ENCODE data around the gene XYLT1. TPM values are rescaled to one million over a fixed set of nuclear protein-coding genes. Genes with fewer than 3 reads are reported as not detected.

The XYLT1 gene

DNA sequence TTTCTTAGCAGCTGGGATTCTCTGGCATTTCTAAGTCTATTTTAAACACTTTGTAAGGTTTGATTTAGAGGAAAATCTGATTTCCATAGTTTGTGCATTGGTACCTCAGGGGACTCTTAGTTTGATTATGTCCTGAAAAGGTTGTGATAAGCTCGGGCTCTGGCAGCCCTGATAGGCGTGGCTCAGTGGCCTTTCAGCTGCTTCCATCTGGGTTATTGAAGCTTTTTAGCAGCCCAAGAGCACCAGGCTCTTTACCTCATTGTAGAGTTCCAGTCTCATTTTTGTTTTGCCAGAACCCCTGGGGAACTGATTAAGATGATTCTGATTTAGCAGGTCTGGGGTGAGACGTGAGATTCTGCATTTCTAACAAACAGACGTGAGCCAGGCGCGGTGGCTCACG is 412.3 kb downstream of the XYLT1 start:
- H4K91ac ChIP-seq (ENCODE audit: low read length) = no peak overlapping the region

DNA sequence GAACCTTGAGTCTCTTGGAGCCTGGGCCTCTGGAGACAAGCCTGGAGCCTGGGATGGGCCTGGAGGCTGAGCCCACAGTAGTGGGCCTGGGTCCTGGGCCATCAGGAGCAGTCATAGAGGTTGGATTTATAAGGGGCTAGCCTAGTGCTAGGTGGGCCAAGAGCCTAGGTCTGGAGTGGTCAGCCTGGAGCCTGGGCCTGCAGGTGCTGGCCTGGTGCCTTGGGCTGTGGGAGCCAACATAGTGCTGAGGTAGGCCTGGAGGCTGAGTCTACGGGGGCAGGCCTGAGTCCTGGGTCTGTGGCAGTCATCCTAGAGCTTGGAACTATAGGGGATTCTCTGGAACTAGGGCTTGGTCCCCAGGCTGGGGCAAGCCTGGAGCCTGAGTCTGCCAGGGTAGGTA is 414.1 kb downstream of the XYLT1 start:
- Histone ChIP-seq H3K9me3 (ENCODE audit: control insufficient read depth, low read length) (peaks cover 9% of the 10 kb centered on the region), H3K23ac (ENCODE audit: low read length in 2 of 2) (no peak overlapping the region)
- WGBS = 29% methylated on average over 1 of the region's 1 CpG

More for the DNA sequence above, 412.3 kb downstream of the XYLT1 start:
- no peaks in the 10 kb centered on the region for H3K27me3 ChIP-seq (ENCODE audit: control insufficient read depth in 1 of 2, insufficient read depth in 1 of 2, low read length in 2 of 2)
- H2AK5ac ChIP-seq (ENCODE audit: low read length, severe bottlenecking) = no peak overlapping the region
- H3K23ac ChIP-seq (ENCODE audit: low read length in 2 of 2) = no peak overlapping the region
- no peak overlapping the region for H3K27ac ChIP-seq (ENCODE audit: low read length, poor library complexity, severe bottlenecking)
- H3K14ac ChIP-seq (ENCODE audit: low read length in 2 of 2) = no peak overlapping the region
- no peak overlapping the region for H2BK5ac ChIP-seq (ENCODE audit: low read depth, low read length, poor library complexity, severe bottlenecking)
- no peak overlapping the region for H3K9ac ChIP-seq (ENCODE audit: low read length)
- peaks cover 2% of the 10 kb centered on the region for H3K4me1 ChIP-seq (ENCODE audit: control insufficient read depth, insufficient read depth, low read depth, low read length)
- no peak overlapping the region for H4K8ac ChIP-seq (ENCODE audit: low read length)
- no peaks in the 10 kb centered on the region for H3K36me3 ChIP-seq (ENCODE audit: control insufficient read depth in 1 of 2, insufficient read depth in 2 of 2, low read depth in 1 of 2, low read length in 2 of 2)
- no peaks in the 10 kb centered on the region for H3K79me1 ChIP-seq (replicated peaks; ENCODE audit: low read length, poor library complexity, severe bottlenecking)
- no peak overlapping the region for H2BK12ac ChIP-seq (ENCODE audit: low read length in 2 of 2)
- no peak overlapping the region for H2BK15ac ChIP-seq (ENCODE audit: low read depth, poor library complexity, severe bottlenecking)
- H3K4ac ChIP-seq (ENCODE audit: low read depth in 1 of 2, low read length in 2 of 2) = no peak overlapping the region
- H3K4me3 ChIP-seq (ENCODE audit: insufficient read depth in 1 of 2, low read depth in 1 of 2, low read length in 2 of 2) = no peak overlapping the region
- no peak overlapping the region for H2BK120ac ChIP-seq (ENCODE audit: low read depth, low read length)
- H3K9me3 ChIP-seq (ENCODE audit: control insufficient read depth, low read length) = peaks cover 2% of the 10 kb centered on the region
- no peak overlapping the region for H2AFZ ChIP-seq (ENCODE audit: low read depth, low read length)
- WGBS = 79% methylated on average over 7 of the region's 7 CpGs
- DNase-seq = no peak
- H3K4me2 ChIP-seq (ENCODE audit: low read length, poor library complexity, severe bottlenecking) = no peak overlapping the region
- H3K18ac ChIP-seq (ENCODE audit: low read depth in 1 of 2, low read length in 2 of 2) = no peak overlapping the region

DNA sequence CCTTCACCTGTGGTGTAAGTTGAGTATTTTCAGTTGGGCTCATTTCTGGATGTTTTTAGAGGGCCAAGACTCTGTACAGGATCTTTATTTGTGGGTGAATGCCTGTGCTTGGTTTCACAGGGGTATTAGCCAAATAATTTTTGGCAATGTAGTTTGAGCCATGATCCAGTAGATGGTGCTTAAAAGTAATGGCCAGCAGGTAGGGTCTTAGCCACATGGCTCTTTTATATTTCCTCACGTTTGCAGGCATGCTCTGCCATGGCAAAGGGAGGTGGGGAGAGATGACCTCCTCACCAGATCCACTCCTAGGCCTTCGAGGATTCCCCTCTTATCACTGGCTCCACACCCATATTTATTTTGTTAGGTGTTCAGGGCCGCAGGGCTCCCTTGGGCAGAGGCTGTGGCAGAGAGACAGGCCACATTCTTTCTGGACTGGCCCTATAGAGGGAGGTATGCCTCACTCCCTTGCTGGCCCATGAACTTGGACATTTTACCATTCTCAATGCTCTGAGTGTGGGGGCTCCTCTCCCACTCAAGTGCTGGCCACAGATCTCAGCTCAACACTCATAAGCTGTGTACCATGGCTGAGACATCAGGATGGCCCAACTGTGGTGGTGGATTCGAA is 417.1 kb downstream of the XYLT1 start:
- no peak overlapping the region for H3K23ac ChIP-seq (ENCODE audit: low read length in 2 of 2)
- H3K36me3 ChIP-seq (ENCODE audit: control insufficient read depth in 1 of 2, insufficient read depth in 2 of 2, low read depth in 1 of 2, low read length in 2 of 2) = no peaks in the 10 kb centered on the region
- H3K18ac ChIP-seq (ENCODE audit: low read depth in 1 of 2, low read length in 2 of 2) = no peak overlapping the region
- no peak overlapping the region for H3K4ac ChIP-seq (ENCODE audit: low read depth in 1 of 2, low read length in 2 of 2)
- H3K14ac ChIP-seq (ENCODE audit: low read length in 2 of 2) = no peak overlapping the region
- H2AK5ac ChIP-seq (ENCODE audit: low read length, severe bottlenecking) = no peak overlapping the region
- no peak overlapping the region for H2BK5ac ChIP-seq (ENCODE audit: low read depth, low read length, poor library complexity, severe bottlenecking)
- H4K91ac ChIP-seq (ENCODE audit: low read length) = no peak overlapping the region
- no peak overlapping the region for H2AFZ ChIP-seq (ENCODE audit: low read depth, low read length)
- no peak overlapping the region for H3K9ac ChIP-seq (ENCODE audit: low read length)
- peaks cover 13% of the 10 kb centered on the region for H3K9me3 ChIP-seq (ENCODE audit: control insufficient read depth, low read length)
- H2BK120ac ChIP-seq (ENCODE audit: low read depth, low read length) = no peak overlapping the region
- no peak overlapping the region for H4K8ac ChIP-seq (ENCODE audit: low read length)
- no peak for DNase-seq
- H3K27me3 ChIP-seq (ENCODE audit: control insufficient read depth in 1 of 2, insufficient read depth in 1 of 2, low read length in 2 of 2) = no peaks in the 10 kb centered on the region
- no peak overlapping the region for H3K27ac ChIP-seq (ENCODE audit: low read length, poor library complexity, severe bottlenecking)
- H3K4me1 ChIP-seq (ENCODE audit: control insufficient read depth, insufficient read depth, low read depth, low read length) = peaks cover 2% of the 10 kb centered on the region
- H3K4me2 ChIP-seq (ENCODE audit: low read length, poor library complexity, severe bottlenecking) = no peak overlapping the region
- H2BK12ac ChIP-seq (ENCODE audit: low read length in 2 of 2) = no peak overlapping the region
- no peak overlapping the region for H2BK15ac ChIP-seq (ENCODE audit: low read depth, poor library complexity, severe bottlenecking)
- no peak overlapping the region for H3K4me3 ChIP-seq (ENCODE audit: insufficient read depth in 1 of 2, low read depth in 1 of 2, low read length in 2 of 2)
- H3K79me1 ChIP-seq (replicated peaks; ENCODE audit: low read length, poor library complexity, severe bottlenecking) = no peaks in the 10 kb centered on the region
- 40% methylated on average over 4 of the region's 4 CpGs for WGBS

More for the DNA sequence above, 414.1 kb downstream of the XYLT1 start:
- Histone ChIP-seq H4K91ac (ENCODE audit: low read length) (no peak overlapping the region), H2BK12ac (ENCODE audit: low read length in 2 of 2) (no peak overlapping the region), H3K4me1 (ENCODE audit: control insufficient read depth, insufficient read depth, low read depth, low read length) (peaks cover 2% of the 10 kb centered on the region), H3K36me3 (ENCODE audit: control insufficient read depth in 1 of 2, insufficient read depth in 2 of 2, low read depth in 1 of 2, low read length in 2 of 2) (no peaks in the 10 kb centered on the region), H3K4me2 (ENCODE audit: low read length, poor library complexity, severe bottlenecking) (no peak overlapping the region), H4K8ac (ENCODE audit: low read length) (no peak overlapping the region), H2AK5ac (ENCODE audit: low read length, severe bottlenecking) (no peak overlapping the region), H3K14ac (ENCODE audit: low read length in 2 of 2) (no peak overlapping the region), H2AFZ (ENCODE audit: low read depth, low read length) (no peak overlapping the region), H3K4ac (ENCODE audit: low read depth in 1 of 2, low read length in 2 of 2) (no peak overlapping the region), H2BK5ac (ENCODE audit: low read depth, low read length, poor library complexity, severe bottlenecking) (no peak overlapping the region), H3K4me3 (ENCODE audit: insufficient read depth in 1 of 2, low read depth in 1 of 2, low read length in 2 of 2) (no peak overlapping the region), H2BK120ac (ENCODE audit: low read depth, low read length) (no peak overlapping the region), H3K9ac (ENCODE audit: low read length) (no peak overlapping the region), H3K27ac (ENCODE audit: low read length, poor library complexity, severe bottlenecking) (no peak overlapping the region), H2BK15ac (ENCODE audit: low read depth, poor library complexity, severe bottlenecking) (no peak overlapping the region), H3K79me1 (replicated peaks; ENCODE audit: low read length, poor library complexity, severe bottlenecking) (no peaks in the 10 kb centered on the region), H3K18ac (ENCODE audit: low read depth in 1 of 2, low read length in 2 of 2) (no peak overlapping the region), H3K27me3 (ENCODE audit: control insufficient read depth in 1 of 2, insufficient read depth in 1 of 2, low read length in 2 of 2) (no peaks in the 10 kb centered on the region)
- DNase-seq = no peak

Small RNAs within 50 kb of the gene (small RNA-seq; reads per million reads assigned to genes)
- gene AC109446.1 (ENCODE audit: low read depth) = not detected

Data from mesenchymal stem cell (in vitro differentiated cells and primary cell).